Measurements from ENCODE around the gene PEX5L. TPM values are rescaled to one million over a fixed set of nuclear protein-coding genes. Genes with fewer than 3 reads are reported as not detected.
A peak's percentile ranks its signal among the peaks of the same experiment; 100 is the strongest.

The PEX5L gene
- total RNA-seq, 1 donor from 2014 or later, result not detected

GRCh38 chr3:179768080-179768479, 268.7 kb downstream of the PEX5L start:
- ATAC-seq, result peak; percentile 22

DNA sequence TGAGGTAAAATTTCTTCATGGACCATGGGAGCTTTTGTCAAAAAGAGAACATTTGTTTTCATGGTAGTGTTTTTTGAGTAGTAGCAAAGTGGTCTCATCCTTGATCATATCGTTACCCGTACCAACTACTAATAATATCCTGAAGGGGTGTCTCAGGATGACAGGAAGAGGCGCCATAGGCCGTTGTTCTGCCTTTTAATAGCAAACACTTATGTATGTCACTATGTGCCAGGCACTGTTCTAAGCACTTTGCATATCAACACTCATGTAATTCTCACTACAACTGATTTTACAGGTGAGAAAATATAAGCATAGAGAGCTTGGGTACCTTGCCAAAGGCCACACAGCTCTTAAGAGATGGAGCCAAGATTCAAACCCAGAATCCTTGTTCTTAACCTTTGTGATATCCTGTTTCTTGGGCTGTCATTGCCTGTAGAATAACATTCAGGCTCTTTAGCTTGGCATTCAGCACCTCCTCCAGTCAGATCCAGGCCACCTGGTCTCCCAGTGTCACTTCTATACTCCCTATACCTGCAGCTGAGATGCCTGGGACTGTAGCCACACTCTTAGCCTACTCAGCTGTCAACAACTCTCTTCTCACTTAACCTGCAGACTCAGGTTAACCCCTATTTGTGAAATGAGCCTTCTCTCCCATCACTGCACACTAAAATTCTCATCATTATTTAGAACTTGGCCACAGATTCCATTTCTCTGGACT, 270.2 kb downstream of the PEX5L start:
- no peak for ATAC-seq

- ATAC-seq, result no peak
Measured at GRCh38 chr3:179765396-179765795, 271.3 kb downstream of the PEX5L start.

DNA sequence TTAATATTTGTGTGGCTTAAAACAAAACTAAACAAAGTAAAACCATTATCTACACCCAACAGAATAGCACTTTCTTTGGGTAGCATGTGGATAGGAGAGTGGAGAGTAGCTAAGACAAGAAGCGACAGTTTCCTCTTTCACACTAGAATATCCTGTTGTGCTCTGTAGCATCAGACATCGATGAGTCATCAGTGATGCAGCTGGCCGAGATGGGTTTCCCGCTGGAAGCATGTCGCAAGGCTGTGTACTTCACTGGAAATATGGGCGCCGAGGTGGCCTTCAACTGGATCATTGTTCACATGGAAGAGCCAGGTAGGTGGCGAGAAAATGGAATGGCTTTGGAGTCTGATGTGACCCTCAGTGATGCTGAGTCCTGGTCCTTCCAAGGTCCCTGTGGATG, 275.8 kb downstream of the PEX5L start:
- ATAC-seq, result peak; percentile 71

GRCh38 chr3:179750720-179751328, 285.9 kb downstream of the PEX5L start:
- ATAC-seq, result no peak

DNA sequence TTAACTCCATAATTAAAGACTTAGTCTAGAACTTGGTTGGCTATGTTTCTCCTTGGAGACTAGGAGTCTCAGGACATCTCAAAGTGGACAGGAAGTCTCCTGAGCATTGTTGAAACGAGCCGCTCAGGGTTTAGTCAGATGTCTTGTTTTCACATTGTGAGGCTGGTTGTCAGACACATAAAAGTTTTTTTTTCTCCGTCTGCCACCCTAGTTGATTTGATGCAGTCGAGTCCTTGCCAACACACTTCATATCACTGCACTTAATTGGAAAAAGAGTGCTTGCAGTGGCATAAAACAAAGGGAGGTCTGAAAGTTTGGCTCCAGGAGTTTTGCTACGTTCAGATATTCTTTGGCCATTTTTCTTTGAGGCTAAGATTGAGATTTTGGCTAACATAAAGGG, 291.0 kb downstream of the PEX5L start:
- ATAC-seq, result no peak

DNA sequence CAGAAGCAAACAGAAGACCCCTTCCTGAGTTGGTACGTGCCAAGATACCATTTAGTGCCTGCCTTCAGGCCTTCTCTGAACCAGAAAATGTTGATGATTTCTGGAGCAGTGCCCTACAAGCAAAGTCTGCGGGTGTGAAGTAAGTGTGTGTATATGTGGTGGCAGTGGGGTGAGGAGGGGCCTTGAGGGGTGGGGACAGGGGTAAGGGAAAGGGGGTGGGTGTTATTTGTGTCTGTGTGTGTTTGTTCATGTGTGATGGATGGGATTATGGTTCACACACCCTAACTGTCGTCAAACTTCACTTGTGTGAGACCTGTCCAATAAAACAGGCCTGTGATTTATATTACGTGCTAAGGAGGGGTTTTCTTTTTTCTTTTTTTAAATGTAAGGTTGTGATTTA, 291.7 kb downstream of the PEX5L start:
- no peak for ATAC-seq
